GM19463 (cell line): Measurements from ENCODE around the gene SQOR.

ENCODE experiments used
- ATAC-seq: cut with Tn5 transposase; IDR thresholded peaks from one replicate; pipeline ENCODE4 v1.9.1; 2021; ENCODE audit warnings: mild to moderate bottlenecking, moderate library complexity; ENCODE audit not compliant: unreplicated experiment

SQOR gene

GRCh38 chr15:45657764-45658545 lies 23.1 kb downstream of the SQOR start:
- no peak for ATAC-seq

GRCh38 chr15:45660231-45660979 lies 25.6 kb downstream of the SQOR start:
- ATAC-seq: no peak

- ATAC-seq: no peak
Measured at GRCh38 chr15:45662375-45662774, 27.5 kb downstream of the SQOR start.

- no peak for ATAC-seq
Measured at GRCh38 chr15:45664451-45664850, 29.6 kb downstream of the SQOR start.

GRCh38 chr15:45665261-45665660 lies 30.4 kb downstream of the SQOR start:
- ATAC-seq: no peak

- ATAC-seq: no peak
Measured at GRCh38 chr15:45666119-45666875, 31.5 kb downstream of the SQOR start.

- no peak for ATAC-seq
Measured at GRCh38 chr15:45667002-45667401, 32.2 kb downstream of the SQOR start.

- no peak for ATAC-seq
Measured at GRCh38 chr15:45668386-45668785, 33.6 kb downstream of the SQOR start.

GRCh38 chr15:45669422-45669821 lies 34.6 kb downstream of the SQOR start:
- no peak for ATAC-seq

- ATAC-seq: no peak
Measured at GRCh38 chr15:45670091-45670490, 35.3 kb downstream of the SQOR start.

- no peak for ATAC-seq
Measured at GRCh38 chr15:45670511-45670910, 35.7 kb downstream of the SQOR start.

- no peak for ATAC-seq
Measured at GRCh38 chr15:45674677-45675076, 39.8 kb downstream of the SQOR start.

GRCh38 chr15:45677797-45678196 lies 43.0 kb downstream of the SQOR start:
- no peak for ATAC-seq

GRCh38 chr15:45678459-45679178 lies 43.8 kb downstream of the SQOR start:
- no peak for ATAC-seq

- ATAC-seq: no peak
Measured at GRCh38 chr15:45684533-45684932, 49.7 kb downstream of the SQOR start.

- no peak for ATAC-seq
Measured at GRCh38 chr15:45689616-45690015, 54.8 kb downstream of the SQOR start.

GRCh38 chr15:45690581-45691260 lies 55.9 kb downstream of the SQOR start:
- no peak for ATAC-seq

GRCh38 chr15:45701108-45701507 lies 66.3 kb downstream of the SQOR start:
- no peak for ATAC-seq

GRCh38 chr15:45702041-45702440 lies 67.2 kb downstream of the SQOR start:
- ATAC-seq: no peak

- no peak for ATAC-seq
Measured at GRCh38 chr15:45703670-45704328, 69.0 kb downstream of the SQOR start.
